Measurements from ENCODE around the gene NT5C1B.
"Not testable (repeated sequence)": the region's sequence is repeated elsewhere in the genome, so short reads cannot be mapped to it uniquely, and the experiment has no call there.

NT5C1B gene

GRCh38 chr2:18589354-18589753 lies at the start of gene NT5C1B:
Gene NT5C1B, minus strand, starts transcription at chr2:18589569. Its CDS starts 101 bp downstream, at chr2:18589468.
- DNase-seq (ENCODE audit: low spot score): no peak
- no peaks in the 10 kb centered on the region for H3K9me3 Mint-ChIP-seq
- H3K27ac Mint-ChIP-seq: no peak within 1 kb of the TSS
- H3K4me1 Mint-ChIP-seq (ENCODE audit: low read depth): no peaks in the 10 kb centered on the region
- H3K27me3 Mint-ChIP-seq (ENCODE audit: low read depth): no peaks in the 10 kb centered on the region
- no peaks in the 10 kb centered on the region for H3K36me3 Mint-ChIP-seq (ENCODE audit: low read depth)
- H3K4me3 Mint-ChIP-seq: no peak within 1 kb of the TSS

GRCh38 chr2:18637196-18637595 lies 47.8 kb upstream of the NT5C1B start:
- peaks cover 1% of the 10 kb centered on the region for H3K36me3 Mint-ChIP-seq (ENCODE audit: low read depth)
- no peaks in the 10 kb centered on the region for H3K4me1 Mint-ChIP-seq (ENCODE audit: low read depth)
- H3K4me3 Mint-ChIP-seq: no peak overlapping the region
- no peak for DNase-seq (ENCODE audit: low spot score)
- H3K9me3 Mint-ChIP-seq: peaks cover 53% of the 10 kb centered on the region
- H3K27ac Mint-ChIP-seq: no peak overlapping the region
- H3K27me3 Mint-ChIP-seq (ENCODE audit: low read depth): no peaks in the 10 kb centered on the region

GRCh38 chr2:18632699-18633098 lies 43.3 kb upstream of the NT5C1B start:
- peaks cover 51% of the 10 kb centered on the region for H3K9me3 Mint-ChIP-seq
- H3K4me3 Mint-ChIP-seq; H3K27me3 Mint-ChIP-seq (ENCODE audit: low read depth); DNase-seq (ENCODE audit: low spot score); H3K36me3 Mint-ChIP-seq (ENCODE audit: low read depth); H3K27ac Mint-ChIP-seq; H3K4me1 Mint-ChIP-seq (ENCODE audit: low read depth): not testable (repeated sequence)

- H3K27ac Mint-ChIP-seq: no peak overlapping the region
- H3K4me3 Mint-ChIP-seq: no peak overlapping the region
- no peaks in the 10 kb centered on the region for H3K4me1 Mint-ChIP-seq (ENCODE audit: low read depth)
- peaks cover 1% of the 10 kb centered on the region for H3K36me3 Mint-ChIP-seq (ENCODE audit: low read depth)
- no peaks in the 10 kb centered on the region for H3K27me3 Mint-ChIP-seq (ENCODE audit: low read depth)
- peaks cover 34% of the 10 kb centered on the region for H3K9me3 Mint-ChIP-seq
- no peak for DNase-seq (ENCODE audit: low spot score)
These were observed 41.6 kb upstream of the NT5C1B start for GRCh38 chr2:18630941-18631340.

GRCh38 chr2:18630541-18630940 lies 41.2 kb upstream of the NT5C1B start:
- no peak overlapping the region for H3K4me3 Mint-ChIP-seq
- H3K36me3 Mint-ChIP-seq (ENCODE audit: low read depth): peaks cover 1% of the 10 kb centered on the region
- no peak for DNase-seq (ENCODE audit: low spot score)

GRCh38 chr2:18630101-18630500 lies 40.7 kb upstream of the NT5C1B start:
- Mint-ChIP-seq H3K4me1 (ENCODE audit: low read depth) (no peaks in the 10 kb centered on the region), H3K4me3 (no peak overlapping the region), H3K27ac (no peak overlapping the region), H3K27me3 (ENCODE audit: low read depth) (no peaks in the 10 kb centered on the region), H3K36me3 (ENCODE audit: low read depth) (no peaks in the 10 kb centered on the region), H3K9me3 (peaks cover 28% of the 10 kb centered on the region)
- DNase-seq (ENCODE audit: low spot score): no peak

More at GRCh38 chr2:18630541-18630940, 41.2 kb upstream of the NT5C1B start:
- Mint-ChIP-seq H3K27ac (no peak overlapping the region), H3K4me1 (ENCODE audit: low read depth) (no peaks in the 10 kb centered on the region), H3K27me3 (ENCODE audit: low read depth) (no peaks in the 10 kb centered on the region), H3K9me3 (peaks cover 32% of the 10 kb centered on the region)

- no peaks in the 10 kb centered on the region for H3K36me3 Mint-ChIP-seq (ENCODE audit: low read depth)
- DNase-seq (ENCODE audit: low spot score): no peak
- peaks cover 7% of the 10 kb centered on the region for H3K9me3 Mint-ChIP-seq
- H3K4me1 Mint-ChIP-seq (ENCODE audit: low read depth): no peaks in the 10 kb centered on the region
- no peak overlapping the region for H3K4me3 Mint-ChIP-seq
- H3K27me3 Mint-ChIP-seq (ENCODE audit: low read depth): no peaks in the 10 kb centered on the region
- no peak overlapping the region for H3K27ac Mint-ChIP-seq
These were observed 37.7 kb upstream of the NT5C1B start for GRCh38 chr2:18626958-18627650.

GRCh38 chr2:18626256-18626668 lies 36.9 kb upstream of the NT5C1B start:
- H3K4me1 Mint-ChIP-seq (ENCODE audit: low read depth): no peaks in the 10 kb centered on the region
- H3K27me3 Mint-ChIP-seq (ENCODE audit: low read depth): no peaks in the 10 kb centered on the region
- peaks cover 2% of the 10 kb centered on the region for H3K9me3 Mint-ChIP-seq
- H3K27ac Mint-ChIP-seq: no peak overlapping the region
- DNase-seq (ENCODE audit: low spot score): no peak
- no peaks in the 10 kb centered on the region for H3K36me3 Mint-ChIP-seq (ENCODE audit: low read depth)
- no peak overlapping the region for H3K4me3 Mint-ChIP-seq

GRCh38 chr2:18625563-18625962 lies 36.2 kb upstream of the NT5C1B start:
- H3K9me3 Mint-ChIP-seq: no peaks in the 10 kb centered on the region
- no peaks in the 10 kb centered on the region for H3K27me3 Mint-ChIP-seq (ENCODE audit: low read depth)
- no peak for DNase-seq (ENCODE audit: low spot score)
- H3K36me3 Mint-ChIP-seq (ENCODE audit: low read depth): no peaks in the 10 kb centered on the region
- H3K4me1 Mint-ChIP-seq (ENCODE audit: low read depth): no peaks in the 10 kb centered on the region
- no peak overlapping the region for H3K27ac Mint-ChIP-seq
- H3K4me3 Mint-ChIP-seq: no peak overlapping the region

GRCh38 chr2:18623782-18624181 lies 34.4 kb upstream of the NT5C1B start:
- no peak overlapping the region for H3K4me3 Mint-ChIP-seq
- no peak for DNase-seq (ENCODE audit: low spot score)
- H3K27ac Mint-ChIP-seq: no peak overlapping the region
- H3K36me3 Mint-ChIP-seq (ENCODE audit: low read depth): no peaks in the 10 kb centered on the region
- H3K9me3 Mint-ChIP-seq: no peaks in the 10 kb centered on the region
- H3K4me1 Mint-ChIP-seq (ENCODE audit: low read depth): no peaks in the 10 kb centered on the region
- no peaks in the 10 kb centered on the region for H3K27me3 Mint-ChIP-seq (ENCODE audit: low read depth)

GRCh38 chr2:18620867-18621632 lies 31.7 kb upstream of the NT5C1B start:
- Mint-ChIP-seq H3K4me3 (no peak overlapping the region), H3K9me3 (no peaks in the 10 kb centered on the region), H3K36me3 (ENCODE audit: low read depth) (no peaks in the 10 kb centered on the region), H3K4me1 (ENCODE audit: low read depth) (no peaks in the 10 kb centered on the region), H3K27me3 (ENCODE audit: low read depth) (no peaks in the 10 kb centered on the region), H3K27ac (no peak overlapping the region)
- DNase-seq (ENCODE audit: low spot score): no peak

- Mint-ChIP-seq H3K27ac (no peak overlapping the region), H3K36me3 (ENCODE audit: low read depth) (no peaks in the 10 kb centered on the region), H3K27me3 (ENCODE audit: low read depth) (no peaks in the 10 kb centered on the region), H3K4me1 (ENCODE audit: low read depth) (no peaks in the 10 kb centered on the region), H3K9me3 (no peaks in the 10 kb centered on the region), H3K4me3 (no peak overlapping the region)
- DNase-seq (ENCODE audit: low spot score): no peak
These were observed 29.7 kb upstream of the NT5C1B start for GRCh38 chr2:18619091-18619490.

- DNase-seq (ENCODE audit: low spot score): no peak
- no peak overlapping the region for H3K4me3 Mint-ChIP-seq
- H3K9me3 Mint-ChIP-seq: no peaks in the 10 kb centered on the region
- no peaks in the 10 kb centered on the region for H3K36me3 Mint-ChIP-seq (ENCODE audit: low read depth)
- H3K27me3 Mint-ChIP-seq (ENCODE audit: low read depth): no peaks in the 10 kb centered on the region
- no peak overlapping the region for H3K27ac Mint-ChIP-seq
- H3K4me1 Mint-ChIP-seq (ENCODE audit: low read depth): peaks cover 3% of the 10 kb centered on the region
These were observed 24.7 kb upstream of the NT5C1B start for GRCh38 chr2:18614041-18614440.

- Mint-ChIP-seq H3K9me3 (no peaks in the 10 kb centered on the region), H3K27ac (no peak overlapping the region), H3K4me3 (no peak overlapping the region)
These were observed 22.8 kb upstream of the NT5C1B start for GRCh38 chr2:18612133-18612532.

More at GRCh38 chr2:18612133-18612532, 22.8 kb upstream of the NT5C1B start:
- peaks cover 3% of the 10 kb centered on the region for H3K4me1 Mint-ChIP-seq (ENCODE audit: low read depth)
- H3K27me3 Mint-ChIP-seq (ENCODE audit: low read depth): no peaks in the 10 kb centered on the region
- no peaks in the 10 kb centered on the region for H3K36me3 Mint-ChIP-seq (ENCODE audit: low read depth)
- DNase-seq (ENCODE audit: low spot score): no peak
